C4-2B (cell line): Measurements from ENCODE around the gene OSTF1.

Experiments used
- H3K27ac ChIP-seq: fragments of 450-650 bp; 2 replicates; pipeline ENCODE4 v1.5.1; 2017
- ZFX ChIP-seq: fragments of 450-650 bp; IDR thresholded peaks from 2 replicates; pipeline ENCODE4 v1.6.1; 2017
- TF ChIP-seq, protein P1 (sequence below): fragments of 450-650 bp; conservative IDR thresholded peaks from 2 replicates; pipeline ENCODE4 v1.5.1; 2017; ENCODE audit warnings: mild to moderate bottlenecking

OSTF1 gene

DNA sequence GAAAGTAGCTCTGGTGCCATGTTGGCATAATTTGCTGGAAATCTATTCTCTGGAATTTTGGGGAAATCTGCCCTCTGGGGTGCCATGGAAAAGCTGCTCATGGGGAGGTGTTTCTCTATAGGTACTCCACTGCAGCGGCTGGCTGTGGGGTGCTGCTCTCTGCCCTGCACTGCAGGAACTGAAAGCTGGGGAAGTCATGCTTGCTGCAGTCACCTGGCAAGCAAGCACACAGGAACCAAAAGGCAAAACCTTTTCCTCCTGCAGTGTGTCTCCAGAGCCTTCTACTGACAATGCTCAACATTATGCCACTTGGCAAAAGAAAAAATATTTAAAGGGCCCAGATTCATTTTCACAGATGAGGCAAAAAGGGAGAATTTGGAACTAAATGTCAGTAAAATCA lies 34.4 kb upstream of the OSTF1 start:
- TF ChIP-seq, protein P1, sequence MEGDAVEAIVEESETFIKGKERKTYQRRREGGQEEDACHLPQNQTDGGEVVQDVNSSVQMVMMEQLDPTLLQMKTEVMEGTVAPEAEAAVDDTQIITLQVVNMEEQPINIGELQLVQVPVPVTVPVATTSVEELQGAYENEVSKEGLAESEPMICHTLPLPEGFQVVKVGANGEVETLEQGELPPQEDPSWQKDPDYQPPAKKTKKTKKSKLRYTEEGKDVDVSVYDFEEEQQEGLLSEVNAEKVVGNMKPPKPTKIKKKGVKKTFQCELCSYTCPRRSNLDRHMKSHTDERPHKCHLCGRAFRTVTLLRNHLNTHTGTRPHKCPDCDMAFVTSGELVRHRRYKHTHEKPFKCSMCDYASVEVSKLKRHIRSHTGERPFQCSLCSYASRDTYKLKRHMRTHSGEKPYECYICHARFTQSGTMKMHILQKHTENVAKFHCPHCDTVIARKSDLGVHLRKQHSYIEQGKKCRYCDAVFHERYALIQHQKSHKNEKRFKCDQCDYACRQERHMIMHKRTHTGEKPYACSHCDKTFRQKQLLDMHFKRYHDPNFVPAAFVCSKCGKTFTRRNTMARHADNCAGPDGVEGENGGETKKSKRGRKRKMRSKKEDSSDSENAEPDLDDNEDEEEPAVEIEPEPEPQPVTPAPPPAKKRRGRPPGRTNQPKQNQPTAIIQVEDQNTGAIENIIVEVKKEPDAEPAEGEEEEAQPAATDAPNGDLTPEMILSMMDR, result no peak
- no peak for TF ChIP-seq ZFX
- H3K27ac ChIP-seq, result no peak overlapping the region

DNA sequence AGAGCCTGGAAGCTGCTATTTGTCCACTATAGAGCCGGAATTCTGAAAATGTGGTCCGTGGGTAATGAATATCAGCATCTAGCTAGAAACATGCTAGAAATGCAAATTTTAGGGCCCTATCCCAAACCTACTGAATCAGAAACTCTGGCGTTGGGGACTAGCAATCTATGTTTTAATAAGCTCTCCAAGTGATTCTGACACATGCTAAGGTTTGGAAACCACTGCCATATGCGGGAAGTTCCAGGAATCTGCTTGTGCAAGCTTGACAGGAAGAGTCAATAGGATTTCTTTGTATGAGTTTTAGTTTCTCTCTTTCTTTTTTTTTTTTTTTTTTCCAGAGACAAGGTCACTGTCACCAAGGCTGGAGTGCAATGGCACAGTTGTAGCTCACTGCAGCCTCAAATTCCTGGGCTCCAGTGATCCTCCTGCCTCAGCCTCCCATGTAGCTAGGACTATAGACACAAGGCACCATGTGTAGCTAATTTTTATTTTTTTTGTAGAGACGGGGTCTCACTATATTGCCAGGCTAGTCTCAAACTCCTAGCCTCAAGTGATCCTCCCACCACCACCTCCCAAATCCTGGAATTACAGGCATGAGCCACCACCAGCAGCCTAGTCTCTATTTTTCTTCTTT lies 33.8 kb upstream of the OSTF1 start:
- TF ChIP-seq ZFX, result no peak
- TF ChIP-seq, protein P1, result no peak
- H3K27ac ChIP-seq, result no peak overlapping the region

DNA sequence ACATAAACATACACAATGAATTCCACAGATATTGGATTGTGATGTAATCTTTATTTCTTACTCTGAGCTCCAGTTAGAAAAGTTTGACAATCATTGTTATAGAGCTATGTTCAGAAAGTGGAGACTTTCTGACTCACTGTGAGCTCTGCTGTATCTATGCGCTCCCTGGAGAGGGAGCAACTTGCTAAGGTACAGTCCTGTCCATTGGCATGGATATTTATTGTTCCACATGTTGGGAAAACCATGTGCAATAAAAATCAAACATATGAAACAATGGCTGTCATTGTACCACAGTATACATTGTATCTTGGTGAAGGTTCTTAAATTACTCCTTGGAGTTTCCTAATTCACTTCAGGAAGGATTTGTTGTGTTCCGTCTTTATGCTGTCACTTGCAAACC lies 27.1 kb upstream of the OSTF1 start:
- no peak for TF ChIP-seq ZFX
- TF ChIP-seq, protein P1, result no peak
- H3K27ac ChIP-seq, result no peak overlapping the region

DNA sequence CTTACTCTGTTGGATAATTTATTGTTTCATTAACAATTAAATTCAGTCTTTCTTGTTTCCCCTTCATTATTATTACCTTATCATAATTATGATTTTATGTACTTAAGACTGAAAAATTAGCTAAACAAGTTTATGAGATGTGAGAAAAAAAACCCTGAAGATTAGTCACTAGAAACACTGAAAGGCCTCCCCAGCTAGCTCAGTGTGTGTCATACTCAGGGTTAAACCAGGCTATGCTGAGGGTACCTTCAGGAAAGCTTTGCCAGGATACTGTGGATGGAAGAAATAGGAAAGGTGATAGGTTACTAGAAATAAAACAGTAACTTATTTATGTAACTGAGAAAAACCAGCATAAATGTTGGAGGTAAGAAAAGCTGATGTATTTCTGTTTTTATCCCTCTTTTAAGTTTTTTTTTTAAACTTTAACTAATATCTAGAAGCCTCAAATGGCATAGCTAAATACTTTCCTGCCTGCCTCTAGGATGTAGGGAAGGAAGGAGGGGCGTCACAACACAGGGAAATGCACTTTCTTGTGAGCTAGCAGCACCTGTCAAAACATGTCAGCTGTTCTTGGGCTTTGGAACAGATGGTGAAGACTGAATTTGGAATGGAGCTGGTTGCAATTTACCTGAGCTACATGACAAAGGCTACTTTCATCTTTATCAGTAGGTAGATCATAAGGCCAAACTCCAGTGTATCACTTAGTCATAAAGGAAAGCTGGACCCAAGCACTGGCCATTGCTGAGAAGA lies 24.6 kb upstream of the OSTF1 start:
- no peak for TF ChIP-seq ZFX
- TF ChIP-seq, protein P1, result no peak
- no peak overlapping the region for H3K27ac ChIP-seq

DNA sequence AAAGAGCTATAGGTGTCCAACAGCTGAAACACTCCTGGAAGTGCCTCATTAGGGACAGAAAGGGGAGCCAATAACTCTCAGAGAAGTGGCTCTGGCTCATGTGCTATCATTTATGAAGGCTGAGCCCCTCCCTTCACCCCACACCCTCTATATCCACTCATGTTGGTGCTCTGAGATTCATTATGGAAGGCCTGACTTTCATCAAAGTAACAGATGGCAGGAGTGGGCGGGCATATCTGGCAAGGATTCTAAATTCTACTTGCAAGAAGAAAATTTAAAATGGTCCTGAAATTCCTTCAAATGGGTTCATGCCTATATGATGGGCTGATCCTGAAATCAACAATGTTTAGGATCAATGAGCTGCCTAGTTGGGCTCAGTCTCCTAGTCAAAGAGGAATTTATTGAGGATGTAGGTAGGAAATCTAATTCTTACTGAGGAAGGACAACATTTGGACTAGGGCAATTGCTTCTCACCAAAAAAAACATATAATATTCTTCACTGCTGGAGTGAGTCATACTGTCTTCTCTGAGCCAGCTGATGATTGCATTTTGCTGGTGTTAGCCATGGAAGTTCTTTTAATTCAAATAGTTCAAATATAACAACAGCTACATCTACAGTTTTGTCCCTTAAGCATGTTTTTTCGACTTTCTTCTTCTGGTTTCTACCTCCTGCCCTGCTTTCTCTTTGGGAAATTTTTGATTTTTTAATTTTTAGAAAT lies 23.8 kb upstream of the OSTF1 start:
- H3K27ac ChIP-seq, result no peak overlapping the region
- TF ChIP-seq, protein P1, result no peak
- no peak for TF ChIP-seq ZFX

DNA sequence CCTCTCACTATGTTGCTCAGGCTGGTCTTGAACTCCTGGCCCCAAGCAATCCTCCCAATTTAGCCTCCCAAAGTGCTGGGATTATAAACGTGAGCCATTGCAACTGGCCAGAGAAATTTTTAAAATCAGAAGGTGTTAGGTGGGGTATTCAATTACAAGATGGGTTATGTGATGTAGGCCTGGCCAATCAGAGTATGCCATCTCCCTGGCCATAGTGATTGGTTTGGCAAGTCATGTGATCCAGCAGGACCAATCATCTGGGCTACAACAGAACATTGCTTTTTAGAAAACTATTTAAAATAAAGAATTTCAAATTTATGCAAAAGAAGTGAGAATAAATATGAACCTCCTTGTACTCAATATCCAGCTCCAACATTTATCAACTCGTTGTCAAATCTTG lies 22.8 kb upstream of the OSTF1 start:
- no peak overlapping the region for H3K27ac ChIP-seq
- TF ChIP-seq ZFX, result no peak
- TF ChIP-seq, protein P1, result no peak

DNA sequence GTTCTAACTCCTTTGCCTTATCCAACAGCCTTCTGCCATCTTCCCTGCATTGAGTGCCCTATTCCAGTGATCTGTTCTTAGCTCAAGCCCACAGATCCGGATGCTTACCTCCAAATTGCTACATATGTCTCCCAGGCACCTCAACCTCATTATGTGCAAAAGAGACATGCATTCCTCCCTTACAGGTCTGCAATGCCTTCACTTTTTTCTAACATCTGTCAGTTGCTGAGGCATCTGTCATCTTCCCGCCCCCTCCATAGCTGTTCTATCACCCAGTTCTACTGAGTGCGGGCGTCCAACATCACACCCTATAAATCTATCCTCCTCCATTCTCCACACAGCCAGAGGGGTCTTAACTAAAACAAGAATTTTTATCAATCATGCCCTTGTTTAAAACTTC lies 20.4 kb upstream of the OSTF1 start:
- TF ChIP-seq, protein P1, result no peak
- TF ChIP-seq ZFX, result no peak
- no peak overlapping the region for H3K27ac ChIP-seq
